Heart left ventricle (tissue), 11 donors: Measurements from ENCODE around the gene SEC61A1. TPM values are rescaled to one million over a fixed set of nuclear protein-coding genes. Genes with fewer than 3 reads are reported as not detected.

Experiments
- polyA plus RNA-seq, 2 donors: library from polyadenylated mRNA; stranded (reverse); fragments of 200-250 nt; gene quantifications; one replicate each; pipeline ENCODE4 v1.2.3, GENCODE V29; 2013
- total RNA-seq, 9 donors: library from RNA; depleted of rRNA in 2 of 9; stranded (reverse); fragments of >200 nt in 2 of 9; fragmentation: NEBNext Ultra II Directional in 3 of 9; extraction: Animal tissue kit (Norgen Biotek cat#: 25700) in 3 of 9; gene quantifications; one replicate each; pipeline versions ENCODE4 v1.1.0 to v1.2.4, GENCODE V29; 2016 to 2023
- donor health status: ischemic (EF 13 %, LVEDD 7.1; RV severe dilation, severe dysfunction).
- donor health status: healthy with polysubstance abuse.
- donor health status: DM: no; HTN: yes; CAD: no.
- donor health status: DM: no; HTN: no; CAD: no.
- donor health status: ischemic (EF 25% LVEDD 5.7; RV mildly dilated, moderate dysfunction).
- donor health status: healthy.
- donor health status: DM: yes; HTN: yes; CAD: no.
- donor health status: PGD.
- donor health status: nonischemic (EF 23%, LVEDD 6.1; RV moderate dilation, normal function).

The SEC61A1 gene
- total and polyA plus RNA-seq, 11 donors = 36.5 to 179 (median 78.2) TPM

Other genes starting within 250 kb of the SEC61A1 start
- 100 to 1,000 TPM in 1 of 9 donors, 10 to 100 TPM in 8; 41.8 to 119 (median 78.9) TPM for gene MGLL, start 229.9 kb upstream of the SEC61A1 start, total RNA-seq
- 10 to 100 TPM; 38.5 to 90.7 TPM for gene MGLL, start 229.9 kb upstream of the SEC61A1 start, polyA plus RNA-seq
- 10 to 100 TPM; 24.3 to 47.1 (median 31.9) TPM for gene KBTBD12, start 137.2 kb upstream of the SEC61A1 start, total RNA-seq
- 10 to 100 TPM; 13.2 to 13.7 TPM for gene KBTBD12, start 137.2 kb upstream of the SEC61A1 start, polyA plus RNA-seq
- gene RUVBL1, start 71.4 kb downstream of the SEC61A1 start, total RNA-seq = 10 to 100 TPM; 19.1 to 39.9 (median 26.2) TPM
- gene RUVBL1, start 71.4 kb downstream of the SEC61A1 start, polyA plus RNA-seq = 10 to 100 TPM; 14.1 to 44.6 TPM
- gene EEFSEC, start 101.0 kb downstream of the SEC61A1 start, total RNA-seq = 10 to 100 TPM; 17.8 to 48.0 (median 23.7) TPM
- 10 to 100 TPM; 17.5 to 19.4 TPM for gene EEFSEC, start 101.0 kb downstream of the SEC61A1 start, polyA plus RNA-seq